ENCODE measurements around the gene PHF1. TPM values are rescaled to one million over a fixed set of nuclear protein-coding genes. Genes with fewer than 3 reads are reported as not detected.

The PHF1 gene
- total and polyA plus RNA-seq, 2 of the 13 experiments (the other 11 are each of a cell fraction or from before 2014, with no cell fraction given): 25.4 to 61.9 TPM

DNA sequence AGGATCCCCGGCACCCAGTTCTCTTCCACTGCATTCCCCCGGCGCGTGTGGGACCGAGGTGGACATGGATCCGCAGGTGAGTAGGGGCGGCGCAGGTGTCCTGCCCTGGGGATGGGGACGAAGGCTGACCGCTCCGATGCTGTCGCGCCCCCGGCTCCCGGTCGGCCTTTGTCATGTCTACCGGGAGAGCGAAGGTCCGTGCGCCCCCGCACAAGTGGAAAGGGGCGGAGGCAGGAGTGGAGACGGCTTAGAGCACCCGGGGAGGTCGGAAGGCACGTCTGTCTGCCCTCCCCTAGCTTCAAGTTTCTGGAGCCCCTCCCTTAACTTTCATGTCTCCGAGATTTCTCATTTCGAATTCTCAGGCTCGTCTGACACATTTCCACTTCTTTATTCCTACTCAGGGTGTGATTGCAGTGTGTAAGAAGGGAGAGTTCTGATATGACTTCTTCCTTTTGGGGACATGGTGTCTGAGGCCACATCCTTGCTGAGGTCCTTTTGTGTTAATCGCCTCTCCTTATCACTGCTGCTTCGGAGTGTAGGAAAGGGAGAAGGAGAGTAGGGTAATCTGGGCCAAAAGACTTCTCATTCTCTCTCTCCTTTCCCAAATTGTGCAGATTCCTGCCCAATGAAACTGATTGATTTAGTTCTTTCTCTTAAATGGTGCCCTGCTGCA, 18.8 kb upstream of the PHF1 start (continued):
- TF ChIP-seq MEF2D (CRISPR knock-in tag; IDR thresholded peaks at IDR 0.05) (peak; percentile 3; the same call in 1 of the 2 replicates), PAF1 (CRISPR knock-in tag; IDR thresholded peaks at IDR 0.05) (no peak), SRSF4 (IDR thresholded peaks at IDR 0.05; ENCODE audit: low read depth, low read length, poor library complexity, severe bottlenecking) (no peak), SALL2 (CRISPR knock-in tag; IDR thresholded peaks at IDR 0.05) (no peak), HES4 (CRISPR knock-in tag; IDR thresholded peaks at IDR 0.05; ENCODE audit: borderline replicate concordance) (no peak), ZNF143 (CRISPR knock-in tag; IDR thresholded peaks at IDR 0.05) (peak; percentile 25; the same call in 1 of the 2 replicates), GTF2F1 (IDR thresholded peaks at IDR 0.05; ENCODE audit: low read length) (no peak), ZNF367 (CRISPR knock-in tag; IDR thresholded peaks at IDR 0.05; ENCODE audit: borderline replicate concordance) (peak; percentile 62), HHEX (CRISPR knock-in tag; IDR thresholded peaks at IDR 0.05) (no peak), ELF1 (CRISPR knock-in tag; IDR thresholded peaks at IDR 0.05) (no peak), ZNF33B (CRISPR knock-in tag; IDR thresholded peaks at IDR 0.05) (no peak), NR3C1 (CRISPR knock-in tag; IDR thresholded peaks at IDR 0.05) (no peak), NFYC (CRISPR knock-in tag; IDR thresholded peaks at IDR 0.05) (no peak), MEIS1 (CRISPR knock-in tag; IDR thresholded peaks at IDR 0.05; ENCODE audit: borderline replicate concordance) (no peak), ZNF672 (CRISPR knock-in tag; IDR thresholded peaks at IDR 0.05) (peak; percentile 17; the same call in 1 of the 2 replicates)
- TF ChIP-seq, protein P1, sequence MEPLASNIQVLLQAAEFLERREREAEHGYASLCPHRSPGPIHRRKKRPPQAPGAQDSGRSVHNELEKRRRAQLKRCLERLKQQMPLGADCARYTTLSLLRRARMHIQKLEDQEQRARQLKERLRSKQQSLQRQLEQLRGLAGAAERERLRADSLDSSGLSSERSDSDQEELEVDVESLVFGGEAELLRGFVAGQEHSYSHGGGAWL (CRISPR knock-in tag; IDR thresholded peaks at IDR 0.05): peak; percentile 20; the same call in 1 of the 2 replicates
- TF ChIP-seq, protein P2, sequence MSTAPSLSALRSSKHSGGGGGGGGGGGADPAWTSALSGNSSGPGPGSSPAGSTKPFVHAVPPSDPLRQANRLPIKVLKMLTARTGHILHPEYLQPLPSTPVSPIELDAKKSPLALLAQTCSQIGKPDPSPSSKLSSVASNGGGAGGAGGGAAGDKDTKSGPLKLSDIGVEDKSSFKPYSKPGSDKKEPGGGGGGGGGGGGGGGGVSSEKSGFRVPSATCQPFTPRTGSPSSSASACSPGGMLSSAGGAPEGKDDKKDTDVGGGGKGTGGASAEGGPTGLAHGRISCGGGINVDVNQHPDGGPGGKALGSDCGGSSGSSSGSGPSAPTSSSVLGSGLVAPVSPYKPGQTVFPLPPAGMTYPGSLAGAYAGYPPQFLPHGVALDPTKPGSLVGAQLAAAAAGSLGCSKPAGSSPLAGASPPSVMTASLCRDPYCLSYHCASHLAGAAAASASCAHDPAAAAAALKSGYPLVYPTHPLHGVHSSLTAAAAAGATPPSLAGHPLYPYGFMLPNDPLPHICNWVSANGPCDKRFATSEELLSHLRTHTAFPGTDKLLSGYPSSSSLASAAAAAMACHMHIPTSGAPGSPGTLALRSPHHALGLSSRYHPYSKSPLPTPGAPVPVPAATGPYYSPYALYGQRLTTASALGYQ (CRISPR knock-in tag; IDR thresholded peaks at IDR 0.05): no peak
- TF ChIP-seq, protein P3, sequence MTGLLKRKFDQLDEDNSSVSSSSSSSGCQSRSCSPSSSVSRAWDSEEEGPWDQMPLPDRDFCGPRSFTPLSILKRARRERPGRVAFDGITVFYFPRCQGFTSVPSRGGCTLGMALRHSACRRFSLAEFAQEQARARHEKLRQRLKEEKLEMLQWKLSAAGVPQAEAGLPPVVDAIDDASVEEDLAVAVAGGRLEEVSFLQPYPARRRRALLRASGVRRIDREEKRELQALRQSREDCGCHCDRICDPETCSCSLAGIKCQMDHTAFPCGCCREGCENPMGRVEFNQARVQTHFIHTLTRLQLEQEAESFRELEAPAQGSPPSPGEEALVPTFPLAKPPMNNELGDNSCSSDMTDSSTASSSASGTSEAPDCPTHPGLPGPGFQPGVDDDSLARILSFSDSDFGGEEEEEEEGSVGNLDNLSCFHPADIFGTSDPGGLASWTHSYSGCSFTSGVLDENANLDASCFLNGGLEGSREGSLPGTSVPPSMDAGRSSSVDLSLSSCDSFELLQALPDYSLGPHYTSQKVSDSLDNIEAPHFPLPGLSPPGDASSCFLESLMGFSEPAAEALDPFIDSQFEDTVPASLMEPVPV (CRISPR knock-in tag; IDR thresholded peaks at IDR 0.05): peak; percentile 26; the same call in 1 of the 2 replicates
- TF ChIP-seq, protein P4, sequence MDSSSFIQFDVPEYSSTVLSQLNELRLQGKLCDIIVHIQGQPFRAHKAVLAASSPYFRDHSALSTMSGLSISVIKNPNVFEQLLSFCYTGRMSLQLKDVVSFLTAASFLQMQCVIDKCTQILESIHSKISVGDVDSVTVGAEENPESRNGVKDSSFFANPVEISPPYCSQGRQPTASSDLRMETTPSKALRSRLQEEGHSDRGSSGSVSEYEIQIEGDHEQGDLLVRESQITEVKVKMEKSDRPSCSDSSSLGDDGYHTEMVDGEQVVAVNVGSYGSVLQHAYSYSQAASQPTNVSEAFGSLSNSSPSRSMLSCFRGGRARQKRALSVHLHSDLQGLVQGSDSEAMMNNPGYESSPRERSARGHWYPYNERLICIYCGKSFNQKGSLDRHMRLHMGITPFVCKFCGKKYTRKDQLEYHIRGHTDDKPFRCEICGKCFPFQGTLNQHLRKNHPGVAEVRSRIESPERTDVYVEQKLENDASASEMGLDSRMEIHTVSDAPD (CRISPR knock-in tag; IDR thresholded peaks at IDR 0.05): no peak; the same call in 1 of the 2 replicates
- TF ChIP-seq, protein P5, sequence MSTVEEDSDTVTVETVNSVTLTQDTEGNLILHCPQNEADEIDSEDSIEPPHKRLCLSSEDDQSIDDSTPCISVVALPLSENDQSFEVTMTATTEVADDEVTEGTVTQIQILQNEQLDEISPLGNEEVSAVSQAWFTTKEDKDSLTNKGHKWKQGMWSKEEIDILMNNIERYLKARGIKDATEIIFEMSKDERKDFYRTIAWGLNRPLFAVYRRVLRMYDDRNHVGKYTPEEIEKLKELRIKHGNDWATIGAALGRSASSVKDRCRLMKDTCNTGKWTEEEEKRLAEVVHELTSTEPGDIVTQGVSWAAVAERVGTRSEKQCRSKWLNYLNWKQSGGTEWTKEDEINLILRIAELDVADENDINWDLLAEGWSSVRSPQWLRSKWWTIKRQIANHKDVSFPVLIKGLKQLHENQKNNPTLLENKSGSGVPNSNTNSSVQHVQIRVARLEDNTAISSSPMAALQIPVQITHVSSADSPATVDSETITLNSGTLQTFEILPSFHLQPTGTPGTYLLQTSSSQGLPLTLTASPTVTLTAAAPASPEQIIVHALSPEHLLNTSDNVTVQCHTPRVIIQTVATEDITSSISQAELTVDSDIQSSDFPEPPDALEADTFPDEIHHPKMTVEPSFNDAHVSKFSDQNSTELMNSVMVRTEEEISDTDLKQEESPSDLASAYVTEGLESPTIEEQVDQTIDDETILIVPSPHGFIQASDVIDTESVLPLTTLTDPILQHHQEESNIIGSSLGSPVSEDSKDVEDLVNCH (CRISPR knock-in tag; IDR thresholded peaks at IDR 0.05): no peak
- TF ChIP-seq, protein P6, sequence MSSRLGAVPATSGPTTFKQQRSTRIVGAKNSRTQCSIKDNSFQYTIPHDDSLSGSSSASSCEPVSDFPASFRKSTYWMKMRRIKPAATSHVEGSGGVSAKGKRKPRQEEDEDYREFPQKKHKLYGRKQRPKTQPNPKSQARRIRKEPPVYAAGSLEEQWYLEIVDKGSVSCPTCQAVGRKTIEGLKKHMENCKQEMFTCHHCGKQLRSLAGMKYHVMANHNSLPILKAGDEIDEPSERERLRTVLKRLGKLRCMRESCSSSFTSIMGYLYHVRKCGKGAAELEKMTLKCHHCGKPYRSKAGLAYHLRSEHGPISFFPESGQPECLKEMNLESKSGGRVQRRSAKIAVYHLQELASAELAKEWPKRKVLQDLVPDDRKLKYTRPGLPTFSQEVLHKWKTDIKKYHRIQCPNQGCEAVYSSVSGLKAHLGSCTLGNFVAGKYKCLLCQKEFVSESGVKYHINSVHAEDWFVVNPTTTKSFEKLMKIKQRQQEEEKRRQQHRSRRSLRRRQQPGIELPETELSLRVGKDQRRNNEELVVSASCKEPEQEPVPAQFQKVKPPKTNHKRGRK (CRISPR knock-in tag; IDR thresholded peaks at IDR 0.05): no peak
